ENCODE results near the gene IMP4. TPM values are rescaled to one million over a fixed set of nuclear protein-coding genes. Genes with fewer than 3 reads are reported as not detected.
A peak's percentile ranks its signal among the peaks of the same experiment; 100 is the strongest.

IMP4 gene
- total and polyA plus RNA-seq, 2 of the 13 experiments (the other 11 are each of a cell fraction or from before 2014, with no cell fraction given) = 142 to 158 TPM

- peak; percentile 55; the same call in 1 of the 2 replicates for TF ChIP-seq ZNF768 (CRISPR knock-in tag; IDR thresholded peaks at IDR 0.05)
- TF ChIP-seq ZNF263 (CRISPR knock-in tag; IDR thresholded peaks at IDR 0.05) = 0 out of 2 replicates have a peak, but pooled peaks have one; percentile 23
- TF ChIP-seq ZNF121 (CRISPR knock-in tag; IDR thresholded peaks at IDR 0.05) = 0 out of 2 replicates have a peak, but pooled peaks have one; percentile 40
- TF ChIP-seq ZNF34 (CRISPR knock-in tag; IDR thresholded peaks at IDR 0.05; ENCODE audit: borderline replicate concordance) = no peak
- TF ChIP-seq CTCF (CRISPR knock-in tag; IDR thresholded peaks at IDR 0.05) = peak; percentile 40; the same call in 1 of the 2 replicates
- TF ChIP-seq STAG1 (CRISPR knock-in tag; IDR thresholded peaks at IDR 0.05) = 0 out of 2 replicates have a peak, but pooled peaks have one; percentile 16
- TF ChIP-seq RBM22 (optimal IDR thresholded peaks at IDR 0.05; ENCODE audit: low read length) = no peak
- TF ChIP-seq RBM39 (IDR thresholded peaks at IDR 0.05; ENCODE audit: low read depth, low read length, poor library complexity, severe bottlenecking) = no peak
- no peak for TF ChIP-seq ZFYVE20 (CRISPR knock-in tag; IDR thresholded peaks at IDR 0.05; ENCODE audit: borderline replicate concordance, low read depth)
- no peak for TF ChIP-seq KDM4B (CRISPR knock-in tag; IDR thresholded peaks at IDR 0.05)
- in situ Hi-C loops (cut with HindIII; ENCODE audit: extremely low pct_ligation_motif_present, low pct_unique_long_range_greater_than_20kb) = no loop called here
- DNase-seq (ENCODE audit: low spot score) = no peak
- Histone ChIP-seq H3K4me1 (ENCODE audit: insufficient read depth, low read length) (no peaks in the 10 kb centered on the region), H4K20me1 (ENCODE audit: insufficient read depth, low read length) (no peaks in the 10 kb centered on the region), H3K27ac (ENCODE audit: extremely low read length, insufficient read depth, low read length) (no peak overlapping the region), H3K4me2 (ENCODE audit: low read depth, low read length) (no peak overlapping the region), H3K9ac (ENCODE audit: insufficient read depth, low read depth, low read length) (no peak overlapping the region), H3K9me3 (ENCODE audit: low read length) (no peaks in the 10 kb centered on the region), H3K27me3 (ENCODE audit: control insufficient read depth in 1 of 2, insufficient read depth in 2 of 2, low read length in 2 of 2) (peaks cover 5 to 6% of the 10 kb centered on the region in 2 experiments; a peak in 4 of 5 replicates), H3K36me3 (replicated peaks in 1 of 2; ENCODE audit: control insufficient read depth in 1 of 2, insufficient read depth in 2 of 2, low read length in 2 of 2) (no peaks in the 10 kb centered on the region), H2AFZ (ENCODE audit: low read length) (no peak overlapping the region), H3K4me3 (replicated peaks in 1 of 3; ENCODE audit: insufficient read depth in 1 of 3, low read depth in 2 of 3, low read length in 3 of 3) (no peak overlapping the region), H3K79me2 (ENCODE audit: insufficient read depth, low read length) (no peaks in the 10 kb centered on the region)
- ChIA-PET POLR2A (no interaction called here), CTCF (ENCODE audit: low intra/inter-chr PET ratio, low total read pairs) (no interaction called here)
- 25% methylated on average over 12 of the region's 12 CpGs for WGBS (ENCODE audit: low lambda C conversion rate)
- no peak for FAIRE-seq
- no TSS peak for BruUV-seq (replicated peaks)
- ATAC-seq = peak; percentile 61
- intact Hi-C loops (cut with micrococcal nuclease; ENCODE audit: unreplicated experiment) = no loop called here
Measured at GRCh38 chr2:130302164-130302886, 40.4 kb upstream of the IMP4 start.
